ENCODE results near the gene PDHX. TPM values are rescaled to one million over a fixed set of nuclear protein-coding genes. Genes with fewer than 3 reads are reported as not detected.

The PDHX gene
- total RNA-seq, 1 experiment from 2014 or later: 63.0 TPM

DNA sequence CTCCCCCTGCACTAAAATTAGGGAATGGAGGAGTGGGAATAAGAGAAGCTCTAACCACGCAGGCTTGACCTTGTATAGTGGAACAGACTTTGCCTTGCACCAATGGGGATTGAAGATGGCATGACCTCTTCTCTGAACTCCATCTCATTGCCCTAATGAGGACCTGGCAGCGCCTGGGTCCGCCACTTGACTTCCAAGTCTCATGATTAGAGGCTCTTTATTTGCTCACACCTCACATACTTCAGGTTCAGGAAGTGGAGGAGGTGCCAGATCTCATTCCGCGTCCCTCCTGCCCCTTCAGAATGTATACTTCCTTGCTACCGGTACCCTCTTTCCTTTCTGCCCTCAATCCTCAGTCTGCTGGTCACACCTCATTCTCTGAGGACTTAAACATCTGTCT is 116.6 kb downstream of the PDHX start:
- CTCF ChIA-PET: no interaction called here
- intact Hi-C loops (cut with micrococcal nuclease; ENCODE audit: unreplicated experiment) (loop anchor here (5.0 kb wide), 1 partner anchor 109 kb away; no protein-coding TSS in a partner anchor), in situ Hi-C loops (cut with HindIII; ENCODE audit: low pct_unique_long_range_greater_than_20kb, low sequenced_read_pairs) (no loop called here)
- Histone ChIP-seq H3K36me3 (ENCODE audit: control insufficient read depth, insufficient read depth, low read length) (no peaks in the 10 kb centered on the region), H3K4me1 (ENCODE audit: control insufficient read depth, insufficient read depth, low read length) (peaks cover 36% of the 10 kb centered on the region), H3K27ac (ENCODE audit: low read length) (peak overlapping the region; percentile 92), H3K9me3 (ENCODE audit: control insufficient read depth, insufficient read depth, low read depth, low read length) (peaks cover 12% of the 10 kb centered on the region; the same call in 1 of the 2 replicates), H3K4me3 (ENCODE audit: low read depth in 2 of 2, low read length in 2 of 2) (no peak overlapping the region), H3K27me3 (ENCODE audit: control insufficient read depth, insufficient read depth, low read length) (no peaks in the 10 kb centered on the region)
- POLR2A ChIA-PET: no interaction called here
- TF ChIP-seq SIN3A (IDR thresholded peaks at IDR 0.05; ENCODE audit: borderline replicate concordance, insufficient read depth, low read depth, low read length): no peak
- TF ChIP-seq, protein P1, sequence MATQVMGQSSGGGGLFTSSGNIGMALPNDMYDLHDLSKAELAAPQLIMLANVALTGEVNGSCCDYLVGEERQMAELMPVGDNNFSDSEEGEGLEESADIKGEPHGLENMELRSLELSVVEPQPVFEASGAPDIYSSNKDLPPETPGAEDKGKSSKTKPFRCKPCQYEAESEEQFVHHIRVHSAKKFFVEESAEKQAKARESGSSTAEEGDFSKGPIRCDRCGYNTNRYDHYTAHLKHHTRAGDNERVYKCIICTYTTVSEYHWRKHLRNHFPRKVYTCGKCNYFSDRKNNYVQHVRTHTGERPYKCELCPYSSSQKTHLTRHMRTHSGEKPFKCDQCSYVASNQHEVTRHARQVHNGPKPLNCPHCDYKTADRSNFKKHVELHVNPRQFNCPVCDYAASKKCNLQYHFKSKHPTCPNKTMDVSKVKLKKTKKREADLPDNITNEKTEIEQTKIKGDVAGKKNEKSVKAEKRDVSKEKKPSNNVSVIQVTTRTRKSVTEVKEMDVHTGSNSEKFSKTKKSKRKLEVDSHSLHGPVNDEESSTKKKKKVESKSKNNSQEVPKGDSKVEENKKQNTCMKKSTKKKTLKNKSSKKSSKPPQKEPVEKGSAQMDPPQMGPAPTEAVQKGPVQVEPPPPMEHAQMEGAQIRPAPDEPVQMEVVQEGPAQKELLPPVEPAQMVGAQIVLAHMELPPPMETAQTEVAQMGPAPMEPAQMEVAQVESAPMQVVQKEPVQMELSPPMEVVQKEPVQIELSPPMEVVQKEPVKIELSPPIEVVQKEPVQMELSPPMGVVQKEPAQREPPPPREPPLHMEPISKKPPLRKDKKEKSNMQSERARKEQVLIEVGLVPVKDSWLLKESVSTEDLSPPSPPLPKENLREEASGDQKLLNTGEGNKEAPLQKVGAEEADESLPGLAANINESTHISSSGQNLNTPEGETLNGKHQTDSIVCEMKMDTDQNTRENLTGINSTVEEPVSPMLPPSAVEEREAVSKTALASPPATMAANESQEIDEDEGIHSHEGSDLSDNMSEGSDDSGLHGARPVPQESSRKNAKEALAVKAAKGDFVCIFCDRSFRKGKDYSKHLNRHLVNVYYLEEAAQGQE (IDR thresholded peaks at IDR 0.05; ENCODE audit: insufficient read depth in 1 of 2, low read depth in 2 of 2, low read length in 1 of 2): no peak
- TF ChIP-seq, protein P2, sequence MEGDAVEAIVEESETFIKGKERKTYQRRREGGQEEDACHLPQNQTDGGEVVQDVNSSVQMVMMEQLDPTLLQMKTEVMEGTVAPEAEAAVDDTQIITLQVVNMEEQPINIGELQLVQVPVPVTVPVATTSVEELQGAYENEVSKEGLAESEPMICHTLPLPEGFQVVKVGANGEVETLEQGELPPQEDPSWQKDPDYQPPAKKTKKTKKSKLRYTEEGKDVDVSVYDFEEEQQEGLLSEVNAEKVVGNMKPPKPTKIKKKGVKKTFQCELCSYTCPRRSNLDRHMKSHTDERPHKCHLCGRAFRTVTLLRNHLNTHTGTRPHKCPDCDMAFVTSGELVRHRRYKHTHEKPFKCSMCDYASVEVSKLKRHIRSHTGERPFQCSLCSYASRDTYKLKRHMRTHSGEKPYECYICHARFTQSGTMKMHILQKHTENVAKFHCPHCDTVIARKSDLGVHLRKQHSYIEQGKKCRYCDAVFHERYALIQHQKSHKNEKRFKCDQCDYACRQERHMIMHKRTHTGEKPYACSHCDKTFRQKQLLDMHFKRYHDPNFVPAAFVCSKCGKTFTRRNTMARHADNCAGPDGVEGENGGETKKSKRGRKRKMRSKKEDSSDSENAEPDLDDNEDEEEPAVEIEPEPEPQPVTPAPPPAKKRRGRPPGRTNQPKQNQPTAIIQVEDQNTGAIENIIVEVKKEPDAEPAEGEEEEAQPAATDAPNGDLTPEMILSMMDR (IDR thresholded peaks at IDR 0.05): no peak
- TF ChIP-seq TCF7L2 (IDR thresholded peaks at IDR 0.05; ENCODE audit: low read depth, low read length): no peak
- TF ChIP-seq POLR2AphosphoS5 (IDR thresholded peaks at IDR 0.05; ENCODE audit: low read depth, low read length): no peak
- no peak for DNase-seq (ENCODE audit: low read depth, low spot score)
- ATAC-seq: no peak
- no TSS peak for BruUV-seq (replicated peaks)

DNA sequence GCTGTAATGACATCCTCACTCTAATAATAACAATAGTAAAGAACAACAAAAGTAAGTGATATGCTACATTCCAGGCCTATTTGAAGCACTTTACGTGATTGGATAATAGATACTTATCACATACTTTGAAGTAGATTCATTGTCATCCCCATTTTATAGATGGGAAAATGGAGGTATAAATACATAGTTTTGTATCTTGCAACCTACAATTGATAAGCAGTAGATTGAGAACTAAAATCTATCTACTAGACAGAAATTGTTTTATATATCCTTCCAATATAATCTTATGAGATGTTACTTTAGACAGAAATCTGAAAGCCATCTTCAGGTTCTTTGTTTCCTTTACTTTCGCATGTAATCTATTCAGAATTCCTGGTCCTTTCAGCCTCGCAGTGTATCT is 118.0 kb downstream of the PDHX start:
- no peak for TF ChIP-seq SIN3A (IDR thresholded peaks at IDR 0.05; ENCODE audit: borderline replicate concordance, insufficient read depth, low read depth, low read length)
- TF ChIP-seq TCF7L2 (IDR thresholded peaks at IDR 0.05; ENCODE audit: low read depth, low read length): no peak
- TF ChIP-seq, protein P2 (IDR thresholded peaks at IDR 0.05): no peak
- TF ChIP-seq, protein P1 (IDR thresholded peaks at IDR 0.05; ENCODE audit: insufficient read depth in 1 of 2, low read depth in 2 of 2, low read length in 1 of 2): no peak
- TF ChIP-seq POLR2AphosphoS5 (IDR thresholded peaks at IDR 0.05; ENCODE audit: low read depth, low read length): no peak
- no peaks in the 10 kb centered on the region for H3K36me3 ChIP-seq (ENCODE audit: control insufficient read depth, insufficient read depth, low read length)
- no TSS peak for BruUV-seq (replicated peaks)
- H3K4me1 ChIP-seq (ENCODE audit: control insufficient read depth, insufficient read depth, low read length): peaks cover 45% of the 10 kb centered on the region
- no peak for DNase-seq (ENCODE audit: low read depth, low spot score)
- CTCF ChIA-PET: no interaction called here
- in situ Hi-C loops (cut with HindIII; ENCODE audit: low pct_unique_long_range_greater_than_20kb, low sequenced_read_pairs) (no loop called here), intact Hi-C loops (cut with micrococcal nuclease; ENCODE audit: unreplicated experiment) (loop anchor here (5.0 kb wide), 1 partner anchor 108 kb away; no protein-coding TSS in a partner anchor)
- peak overlapping the region; percentile 92 for H3K27ac ChIP-seq (ENCODE audit: low read length)
- peaks cover 7% of the 10 kb centered on the region; the same call in 1 of the 2 replicates for H3K9me3 ChIP-seq (ENCODE audit: control insufficient read depth, insufficient read depth, low read depth, low read length)
- H3K4me3 ChIP-seq (ENCODE audit: low read depth in 2 of 2, low read length in 2 of 2): no peak overlapping the region
- ATAC-seq: no peak
- H3K27me3 ChIP-seq (ENCODE audit: control insufficient read depth, insufficient read depth, low read length): no peaks in the 10 kb centered on the region
- POLR2A ChIA-PET: no interaction called here

Measured in Panc1 (cell line).